ENCODE results near the gene TEX2. TPM values are rescaled to one million over a fixed set of nuclear protein-coding genes. Genes with fewer than 3 reads are reported as not detected.

The TEX2 gene
- total RNA-seq, 1 experiment from 2014 or later = 27.9 TPM

- Histone ChIP-seq H3K4me2 (no peak overlapping the region; the same call in 1 of the 2 replicates), H3K9me2 (ENCODE audit: insufficient read depth) (no peaks in the 10 kb centered on the region), H3K4me3 (no peak overlapping the region), H3K27me3 (ENCODE audit: insufficient read depth, low read depth) (no peaks in the 10 kb centered on the region), H3K27ac (no peak overlapping the region), H3K4me1 (replicated peaks; ENCODE audit: insufficient read depth) (peaks cover 40% of the 10 kb centered on the region), H3F3A (ENCODE audit: insufficient read depth, low read depth) (peaks cover 22% of the 10 kb centered on the region), H3K9me3 (ENCODE audit: insufficient read depth, low read depth) (no peaks in the 10 kb centered on the region), H3K36me3 (ENCODE audit: low read depth) (no peaks in the 10 kb centered on the region), H2AFZ (no peak overlapping the region), H3K79me2 (ENCODE audit: low read depth) (peaks cover 47% of the 10 kb centered on the region), H4K20me1 (ENCODE audit: insufficient read depth) (no peaks in the 10 kb centered on the region; the same call in 1 of the 2 replicates)
- ChIA-PET POLR2A (ENCODE audit: unreplicated experiment) (no interaction called here), CTCF (no interaction called here)
- intact Hi-C loops (cut with micrococcal nuclease; ENCODE audit: unreplicated experiment) = no loop called here
- no peak for DNase-seq
- no TSS peak for BruUV-seq (replicated peaks)
- TF ChIP-seq, protein P1, sequence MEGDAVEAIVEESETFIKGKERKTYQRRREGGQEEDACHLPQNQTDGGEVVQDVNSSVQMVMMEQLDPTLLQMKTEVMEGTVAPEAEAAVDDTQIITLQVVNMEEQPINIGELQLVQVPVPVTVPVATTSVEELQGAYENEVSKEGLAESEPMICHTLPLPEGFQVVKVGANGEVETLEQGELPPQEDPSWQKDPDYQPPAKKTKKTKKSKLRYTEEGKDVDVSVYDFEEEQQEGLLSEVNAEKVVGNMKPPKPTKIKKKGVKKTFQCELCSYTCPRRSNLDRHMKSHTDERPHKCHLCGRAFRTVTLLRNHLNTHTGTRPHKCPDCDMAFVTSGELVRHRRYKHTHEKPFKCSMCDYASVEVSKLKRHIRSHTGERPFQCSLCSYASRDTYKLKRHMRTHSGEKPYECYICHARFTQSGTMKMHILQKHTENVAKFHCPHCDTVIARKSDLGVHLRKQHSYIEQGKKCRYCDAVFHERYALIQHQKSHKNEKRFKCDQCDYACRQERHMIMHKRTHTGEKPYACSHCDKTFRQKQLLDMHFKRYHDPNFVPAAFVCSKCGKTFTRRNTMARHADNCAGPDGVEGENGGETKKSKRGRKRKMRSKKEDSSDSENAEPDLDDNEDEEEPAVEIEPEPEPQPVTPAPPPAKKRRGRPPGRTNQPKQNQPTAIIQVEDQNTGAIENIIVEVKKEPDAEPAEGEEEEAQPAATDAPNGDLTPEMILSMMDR (conservative IDR thresholded peaks at IDR 0.05) = no peak
- TF ChIP-seq EZH2 (IDR thresholded peaks at IDR 0.05; ENCODE audit: low read depth) = no peak
These were observed 160.3 kb downstream of the TEX2 start for GRCh38 chr17:64102627-64103390.

GRCh38 chr17:64099543-64099942 is 163.5 kb downstream of the TEX2 start:
- peaks cover 17% of the 10 kb centered on the region for H3K36me3 ChIP-seq (ENCODE audit: low read depth)
- intact Hi-C loops (cut with micrococcal nuclease; ENCODE audit: unreplicated experiment) = no loop called here
- DNase-seq = no peak
- H3F3A ChIP-seq (ENCODE audit: insufficient read depth, low read depth) = peaks cover 42% of the 10 kb centered on the region
- H3K79me2 ChIP-seq (ENCODE audit: low read depth) = peaks cover 22% of the 10 kb centered on the region
- no peak overlapping the region for H3K4me2 ChIP-seq
- ChIA-PET CTCF (interaction anchor here (0.6 kb wide), 1 partner anchor 180 kb away, joined by 4 read pairs; no protein-coding TSS in a partner anchor), POLR2A (ENCODE audit: unreplicated experiment) (no interaction called here)
- H3K27me3 ChIP-seq (ENCODE audit: insufficient read depth, low read depth) = no peaks in the 10 kb centered on the region
- no peak overlapping the region for H2AFZ ChIP-seq
- no peak overlapping the region for H3K4me3 ChIP-seq
- TF ChIP-seq, protein P1 (conservative IDR thresholded peaks at IDR 0.05) = no peak
- TF ChIP-seq EZH2 (IDR thresholded peaks at IDR 0.05; ENCODE audit: low read depth) = no peak
- H4K20me1 ChIP-seq (ENCODE audit: insufficient read depth) = no peaks in the 10 kb centered on the region
- no TSS peak for BruUV-seq (replicated peaks)
- H3K9me3 ChIP-seq (ENCODE audit: insufficient read depth, low read depth) = no peaks in the 10 kb centered on the region
- H3K27ac ChIP-seq = no peak overlapping the region
- H3K9me2 ChIP-seq (ENCODE audit: insufficient read depth) = no peaks in the 10 kb centered on the region
- H3K4me1 ChIP-seq (replicated peaks; ENCODE audit: insufficient read depth) = peaks cover 56% of the 10 kb centered on the region

Other genes starting within 250 kb of the TEX2 start
- 7.8 and 9.2 TPM in 2 replicates for gene ICAM2, start 242.6 kb downstream of the TEX2 start, total RNA-seq (2021)
- 9.2 and 11.7 TPM in 2 replicates for gene ERN1, start 133.1 kb downstream of the TEX2 start, total RNA-seq (2021)
- 0.80 and 1.5 TPM in 2 replicates for gene PECAM1, start 127.6 kb upstream of the TEX2 start, total RNA-seq (2021)
- 22.9 and 25.6 TPM in 2 replicates for gene MILR1, start 185.9 kb upstream of the TEX2 start, total RNA-seq (2021)
- gene POLG2, start 233.8 kb upstream of the TEX2 start, total RNA-seq (2021) = 23.3 and 32.7 TPM in 2 replicates
- gene DDX5, start 243.0 kb upstream of the TEX2 start, total RNA-seq (2021) = 375 and 402 TPM in 2 replicates
- 56.0 and 57.2 TPM in 2 replicates for gene CEP95, start 243.7 kb upstream of the TEX2 start, total RNA-seq (2021)

Data from PC-9 (cell line).